H1 (cell line): Measurements from ENCODE around the gene DENND1A. TPM values are rescaled to one million over a fixed set of nuclear protein-coding genes. Genes with fewer than 3 reads are reported as not detected.

ENCODE experiments used
- CTCF ChIA-PET: fragments of 300-600 bp; sonication (Branson Sonifier 250); formaldehyde crosslinking; loops from one replicate; lab custom pipeline; 2021; ENCODE audit not compliant: partially characterized antibody; lab: Charles Lee
- POLR2A ChIA-PET: fragments of 300-600 bp; sonication (Branson Sonifier 250); formaldehyde crosslinking; loops from one replicate; lab custom pipeline; 2021; ENCODE audit warnings: inconsistent platforms; ENCODE audit not compliant: partially characterized antibody; lab: Charles Lee
- DNase-seq, 2 experiments: peaks; one replicate each; pipeline versions ENCODE4 v3.0.0 to v3.0.0-alpha.2; 2010 to 2022; ENCODE audit warnings: low spot score in 2 of 2, low read depth in 1 of 2, mixed read lengths in 1 of 2
- FAIRE-seq: peaks from 2 replicates; lab custom pipeline; 2011; peaks lifted over from hg19 to GRCh38; lab: Jason Lieb, UNC
- H2AFZ ChIP-seq: 2 replicates; pipeline ENCODE4 v1.8.1; 2012; ENCODE audit warnings: low read length, inconsistent platforms
- H2AK5ac ChIP-seq: 2 replicates; pipeline ENCODE4 v1.6.1; 2013; ENCODE audit warnings: low read depth, low read length
- H2BK120ac ChIP-seq: replicated peaks from 2 replicates; pipeline ENCODE3; 2013; ENCODE audit warnings: low read depth, low read length, inconsistent platforms
- H2BK12ac ChIP-seq: 2 replicates; pipeline ENCODE4 v1.6.1; 2013; ENCODE audit warnings: low read depth, low read length
- H2BK15ac ChIP-seq: 2 replicates; pipeline ENCODE4 v1.6.1; 2013; ENCODE audit warnings: low read length
- H2BK20ac ChIP-seq: 2 replicates; pipeline ENCODE4 v1.6.1; 2013; ENCODE audit warnings: low read length
- H2BK5ac ChIP-seq: 2 replicates; pipeline ENCODE4 v1.6.1; 2013; ENCODE audit warnings: low read depth, low read length
- H3K14ac ChIP-seq: 2 replicates; pipeline ENCODE4 v1.6.1; 2013; ENCODE audit warnings: inconsistent platforms; ENCODE audit not compliant: insufficient read length
- H3K18ac ChIP-seq: 2 replicates; pipeline ENCODE4 v1.6.1; 2013; ENCODE audit warnings: low read length; ENCODE audit errors: extremely low read depth
- H3K23ac ChIP-seq: 2 replicates; pipeline ENCODE4 v1.6.1; 2013; ENCODE audit warnings: inconsistent platforms; ENCODE audit not compliant: insufficient read length
- H3K23me2 ChIP-seq: 2 replicates; pipeline ENCODE4 v1.6.1; 2013; ENCODE audit warnings: low read depth, low read length
- H3K27ac ChIP-seq: 2 replicates; pipeline ENCODE4 v1.6.1; 2011; ENCODE audit warnings: low read depth, low read length, inconsistent platforms
- H3K27me3 ChIP-seq, 4 experiments: replicated peaks in 1 of 4; 1 replicate in 1 of 4; 2 replicates in 3 of 4; pipeline versions ENCODE4 v1.6.1 to v1.8.1; 2011 to 2013; ENCODE audit warnings: low read length in 3 of 4, mild to moderate bottlenecking in 3 of 4, inconsistent platforms in 2 of 4, mixed read lengths in 2 of 4, moderate library complexity in 1 of 4; ENCODE audit not compliant: control insufficient read depth in 3 of 4, insufficient read depth in 3 of 4; ENCODE audit errors: extremely low read depth in 1 of 4
- H3K36me3 ChIP-seq, 4 experiments: 2 replicates each; pipeline versions ENCODE4 v1.6.1 to v1.8.1; 2011 to 2013; ENCODE audit warnings: mild to moderate bottlenecking in 4 of 4, low read length in 3 of 4, moderate library complexity in 2 of 4, control low read depth in 1 of 4, inconsistent platforms in 1 of 4; ENCODE audit not compliant: insufficient read depth in 4 of 4, control insufficient read depth in 2 of 4
- H3K4ac ChIP-seq: replicated peaks from 2 replicates; pipeline ENCODE3; 2013; ENCODE audit warnings: low read length, low read depth, mixed read lengths, inconsistent platforms; ENCODE audit not compliant: insufficient read length
- H3K4me1 ChIP-seq, 4 experiments: replicated peaks in 1 of 4; 1 replicate in 1 of 4; 2 replicates in 3 of 4; pipeline versions ENCODE4 v1.6.1 to v1.8.1; 2011 to 2013; ENCODE audit warnings: low read length in 3 of 4, inconsistent platforms in 2 of 4, mixed read lengths in 1 of 4; ENCODE audit not compliant: insufficient read depth in 4 of 4, control insufficient read depth in 3 of 4
- H3K4me2 ChIP-seq, 2 experiments: 2 replicates each; pipeline versions ENCODE4 v1.6.1 to v1.8.1; 2011 to 2013; ENCODE audit warnings: low read depth in 2 of 2, low read length in 2 of 2, control low read depth in 1 of 2, inconsistent platforms in 1 of 2, mild to moderate bottlenecking in 1 of 2; ENCODE audit not compliant: insufficient read depth in 1 of 2
- H3K4me3 ChIP-seq, 4 experiments: fragments of 200-600, 300-600 bp in 1 of 4; sonication (generic), shearing (Covaris generic), sonication (Bioruptor Twin) in 1 of 4; 2 replicates each; pipeline versions ENCODE4 v1.5.1 to v1.8.1; 2011 to 2016; ENCODE audit warnings: low read length in 4 of 4, low read depth in 3 of 4, control low read depth in 2 of 4, inconsistent platforms in 2 of 4, mild to moderate bottlenecking in 2 of 4, mixed read lengths in 1 of 4, moderate library complexity in 1 of 4; ENCODE audit not compliant: insufficient read depth in 2 of 4; ENCODE audit errors: extremely low read depth in 1 of 4
- H3K56ac ChIP-seq: replicated peaks from 2 replicates; pipeline ENCODE3; 2013; ENCODE audit warnings: low read depth, mild to moderate bottlenecking, mixed read lengths, low read length, inconsistent platforms; ENCODE audit not compliant: insufficient read length
- H3K79me1 ChIP-seq: 2 replicates; pipeline ENCODE4 v1.6.1; 2013; ENCODE audit warnings: low read depth, low read length, control low read depth
- H3K79me2 ChIP-seq, 2 experiments: 2 replicates each; pipeline versions ENCODE4 v1.6.1 to v1.8.1; 2012 to 2013; ENCODE audit warnings: low read length in 2 of 2, mild to moderate bottlenecking in 2 of 2, inconsistent platforms in 1 of 2; ENCODE audit not compliant: insufficient read depth in 2 of 2, control insufficient read depth in 1 of 2
- H3K9ac ChIP-seq, 4 experiments: replicated peaks in 1 of 4; 1 replicate in 1 of 4; 2 replicates in 3 of 4; pipeline versions ENCODE4 v1.6.1 to v1.8.1; 2011 to 2013; ENCODE audit warnings: low read depth in 3 of 4, low read length in 3 of 4, control low read depth in 2 of 4, mild to moderate bottlenecking in 2 of 4, moderate library complexity in 2 of 4, inconsistent platforms in 1 of 4; ENCODE audit errors: extremely low read depth in 1 of 4
- H3K9me3 ChIP-seq, 2 experiments: 2 replicates each; pipeline versions ENCODE4 v1.6.1 to v1.8.1; 2012 to 2013; ENCODE audit warnings: mild to moderate bottlenecking in 2 of 2, moderate library complexity in 2 of 2, control low read depth in 1 of 2, inconsistent platforms in 1 of 2, low read depth in 1 of 2, low read length in 1 of 2, mixed read lengths in 1 of 2; ENCODE audit not compliant: insufficient read depth in 2 of 2
- H4K20me1 ChIP-seq, 2 experiments: replicated peaks in 1 of 2; 2 replicates each; pipeline versions ENCODE3 to v1.8.1; 2011 to 2013; ENCODE audit warnings: inconsistent platforms in 2 of 2, low read length in 2 of 2, mild to moderate bottlenecking in 1 of 2; ENCODE audit not compliant: insufficient read depth in 2 of 2, control insufficient read depth in 1 of 2
- H4K5ac ChIP-seq: 2 replicates; pipeline ENCODE4 v1.6.1; 2013; ENCODE audit warnings: low read length, low read depth, mixed read lengths, inconsistent platforms; ENCODE audit not compliant: insufficient read length
- H4K8ac ChIP-seq: 2 replicates; pipeline ENCODE4 v1.8.0; 2013; ENCODE audit warnings: mild to moderate bottlenecking, moderate library complexity, low read length, inconsistent platforms; ENCODE audit not compliant: insufficient read depth; ENCODE audit errors: extremely low read depth
- H4K91ac ChIP-seq: replicated peaks from 2 replicates; pipeline ENCODE3; 2013; ENCODE audit warnings: low read length, mixed read lengths, inconsistent platforms; ENCODE audit not compliant: insufficient read length
- ASH2L ChIP-seq: fragments of 200-600, 300-600 bp; sonication (generic); IDR thresholded peaks from one replicate; pipeline ENCODE4 v1.7.1; 2017; ENCODE audit warnings: low read length
- BCL11A ChIP-seq, 2 experiments: IDR thresholded peaks; one replicate each; pipeline ENCODE4 v1.6.1; 2011; ENCODE audit warnings: low read depth in 2 of 2, low read length in 2 of 2, mild to moderate bottlenecking in 2 of 2
- FOSL1 ChIP-seq: IDR thresholded peaks from 2 replicates; pipeline ENCODE4 v1.6.1; 2011; ENCODE audit warnings: mild to moderate bottlenecking, low read depth, low read length, moderate library complexity; ENCODE audit not compliant: insufficient read depth
- MAFK ChIP-seq: IDR thresholded peaks from 2 replicates; pipeline ENCODE4 v1.6.1; 2012; ENCODE audit warnings: low read depth, mild to moderate bottlenecking, improper control_type of control experiment, low read length
- SAP30 ChIP-seq: fragments of 300-600 bp; sonication (generic); IDR thresholded peaks from 2 replicates; pipeline ENCODE4 v1.7.1; 2012; ENCODE audit warnings: low read length, moderate library complexity, mild to moderate bottlenecking, inconsistent platforms; ENCODE audit not compliant: insufficient read depth, insufficient replicate concordance
- SIN3A ChIP-seq, 2 experiments: IDR thresholded peaks in 1 of 2; conservative IDR thresholded peaks in 1 of 2; 2 replicates each; pipeline ENCODE4 v1.6.1; 2011 to 2012; ENCODE audit warnings: low read length in 2 of 2, improper control_type of control experiment in 1 of 2, low read depth in 1 of 2, mild to moderate bottlenecking in 1 of 2
- SIX5 ChIP-seq: IDR thresholded peaks from 2 replicates; pipeline ENCODE4 v1.6.1; 2011; ENCODE audit warnings: mild to moderate bottlenecking, low read depth, low read length
- SP1 ChIP-seq: IDR thresholded peaks from 2 replicates; pipeline ENCODE4 v1.6.1; 2011; ENCODE audit warnings: low read depth, low read length
- SP4 ChIP-seq: IDR thresholded peaks from 2 replicates; pipeline ENCODE4 v1.6.1; 2012; ENCODE audit warnings: low read length, inconsistent platforms
- TAF7 ChIP-seq: optimal IDR thresholded peaks from 2 replicates; pipeline ENCODE3; 2011; ENCODE audit warnings: low read depth, mild to moderate bottlenecking, inconsistent platforms, low read length, moderate library complexity, borderline replicate concordance
- ZNF274 ChIP-seq: IDR thresholded peaks from 2 replicates; pipeline ENCODE4 v1.7.0; 2012; ENCODE audit warnings: low read length, borderline replicate concordance; ENCODE audit errors: extremely low read depth
- WGBS, 2 experiments: shearing (Covaris generic) in 1 of 2; methylation state at CpG; one replicate each; pipeline versions ENCODE4 v1.1.6 to v1.1.7; 2013 to 2015; ENCODE audit warnings: low lambda C conversion rate in 2 of 2, mixed read lengths in 2 of 2, inconsistent platforms in 1 of 2, low coverage in 1 of 2, missing lambda C conversion rate in 1 of 2; ENCODE audit not compliant: insufficient replicate concordance in 2 of 2, insufficient coverage in 1 of 2, insufficient read length in 1 of 2; ENCODE audit errors: extremely low coverage in 1 of 2, missing lambda C conversion rate in 1 of 2; 5-methylcytosine and 5-hydroxymethylcytosine counted together
- polyA plus RNA-seq, 7 experiments: library from polyadenylated mRNA; depleted of rRNA in 3 of 7; stranded (reverse) in 5 of 7; unstranded in 2 of 7; fragments of >200 nt in 5 of 7; fragments of 200-250 nt in 2 of 7; gene quantifications; 1 replicate in 5 of 7; 2 replicates in 1 of 7; 4 replicates in 1 of 7; pipeline versions ENCODE4 v1.2.1 to v1.2.3, GENCODE V29; 2011 to 2013; ENCODE audit warnings: missing spikeins in 2 of 7, mixed read lengths in 2 of 7
- total RNA-seq: library from RNA; stranded (reverse); fragmentation: NEBNext Ultra II Directional; extraction: Animal tissue kit (Norgen Biotek cat#: 25700); gene quantifications from 2 replicates; pipeline ENCODE4 v1.2.1, GENCODE V29; 2021
- TF ChIP-seq, protein P1 (sequence below): IDR thresholded peaks from 2 replicates; pipeline ENCODE4 v1.6.1; 2012; ENCODE audit warnings: inconsistent platforms

DENND1A gene
- total and polyA plus RNA-seq, 2 of the 8 experiments (the other 6 are each of a cell fraction or from before 2014, with no cell fraction given), result 24.1 to 26.4 TPM

DNA sequence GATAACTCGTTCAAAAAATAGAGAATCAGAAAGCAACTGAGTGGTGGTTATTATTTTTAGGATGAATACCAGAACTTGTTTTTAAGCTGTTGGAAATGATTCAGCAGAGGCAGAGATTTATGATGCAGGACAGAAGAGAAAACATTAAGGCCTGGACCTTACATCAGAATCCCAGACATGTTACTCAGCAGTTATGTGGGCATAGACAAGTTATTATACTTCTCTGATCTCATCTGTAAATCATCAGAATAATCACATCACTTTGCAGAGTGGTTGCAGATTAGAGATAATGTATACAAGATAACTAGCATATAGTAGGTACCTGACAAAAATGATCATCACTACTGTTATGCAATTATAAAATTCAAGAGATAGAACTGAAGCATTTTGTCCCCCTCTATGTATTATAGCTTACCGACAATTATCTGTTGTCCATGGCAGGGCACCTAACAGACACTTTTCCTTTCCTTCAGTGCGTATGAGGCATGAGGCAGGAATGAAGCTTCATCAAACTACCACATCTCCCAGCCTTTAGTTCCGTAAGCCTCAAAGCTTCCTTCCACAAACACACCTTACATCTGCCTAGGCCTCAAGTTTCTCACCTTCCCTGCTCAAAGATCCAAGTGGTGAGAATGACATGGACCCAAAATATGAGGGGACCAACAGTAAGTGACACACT, 165.9 kb downstream of the DENND1A start:
- Histone ChIP-seq H2BK5ac (no peak overlapping the region), H2BK20ac (no peak overlapping the region), H4K20me1 (peaks cover 0 to 1% of the 10 kb centered on the region in 2 experiments), H3K79me2 (no peaks in the 10 kb centered on the region), H2AK5ac (peak overlapping the region; percentile 46; the same call in 1 of the 2 replicates), H3K4me3 (no peak overlapping the region), H3K4me2 (no peak overlapping the region), H3K18ac (no peak overlapping the region), H2BK15ac (no peak overlapping the region), H2BK120ac (no peak overlapping the region), H3K56ac (no peak overlapping the region), H2AFZ (no peak overlapping the region), H3K23me2 (no peaks in the 10 kb centered on the region), H3K4ac (no peak overlapping the region), H3K9me3 (no peaks in the 10 kb centered on the region), H3K4me1 (peaks cover 3 to 13% (median 7%) of the 10 kb centered on the region in 4 experiments; a peak in 5 of 7 replicates), H3K27me3 (no peaks in the 10 kb centered on the region), H4K5ac (no peak overlapping the region), H3K23ac (no peak overlapping the region), H2BK12ac (no peak overlapping the region), H3K36me3 (no peaks in the 10 kb centered on the region), H4K91ac (no peak overlapping the region), H4K8ac (no peak overlapping the region), H3K79me1 (no peaks in the 10 kb centered on the region), H3K14ac (no peak overlapping the region), H3K27ac (no peak overlapping the region), H3K9ac (no peak overlapping the region)
- no peak for DNase-seq
- POLR2A ChIA-PET, result no interaction called here
- CTCF ChIA-PET, result interaction anchor here (1.1 to 1.4 kb wide), 2 partner anchors 33 to 58 kb away, joined by 3 read pairs; no protein-coding TSS in a partner anchor
- FAIRE-seq, result no peak
- 92% methylated on average over 4 of the region's 4 CpGs; no CpG with 5 or more reads in 1 of the 2 experiments for WGBS, 2 experiments
- no peak for TF ChIP-seq SIN3A (conservative IDR thresholded peaks at IDR 0.05 in 1 of 2, IDR thresholded peaks at IDR 0.05 in 1 of 2; ENCODE audit: low read depth in 1 of 2, low read length in 2 of 2)
- TF ChIP-seq, protein P1, sequence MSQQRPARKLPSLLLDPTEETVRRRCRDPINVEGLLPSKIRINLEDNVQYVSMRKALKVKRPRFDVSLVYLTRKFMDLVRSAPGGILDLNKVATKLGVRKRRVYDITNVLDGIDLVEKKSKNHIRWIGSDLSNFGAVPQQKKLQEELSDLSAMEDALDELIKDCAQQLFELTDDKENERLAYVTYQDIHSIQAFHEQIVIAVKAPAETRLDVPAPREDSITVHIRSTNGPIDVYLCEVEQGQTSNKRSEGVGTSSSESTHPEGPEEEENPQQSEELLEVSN, result no peak
- no peak for TF ChIP-seq MAFK
- no peak for TF ChIP-seq SP4
- no peak for TF ChIP-seq TAF7
- no peak for TF ChIP-seq BCL11A (IDR thresholded peaks at IDR 0.05; ENCODE audit: low read depth in 2 of 2, low read length in 2 of 2)
- no peak for TF ChIP-seq SIX5
- TF ChIP-seq ASH2L, result no peak
- TF ChIP-seq SAP30, result no peak
- no peak for TF ChIP-seq ZNF274
- TF ChIP-seq FOSL1, result no peak
- TF ChIP-seq SP1, result no peak
